Esophagus muscularis mucosa (tissue), 4 donors: ENCODE results near the gene ZBTB39. TPM values are rescaled to one million over a fixed set of nuclear protein-coding genes. Genes with fewer than 3 reads are reported as not detected.

ENCODE experiments used
- DNase-seq: peaks from one replicate; pipeline ENCODE4 v3.0.0-alpha.2; 2017; ENCODE audit errors: extremely low spot score
- H3K27ac ChIP-seq, 4 donors: fragments of 200-600 bp; sonication (generic); replicated peaks in 1 of 4; 1 replicate in 3 of 4; 2 replicates in 1 of 4; pipeline ENCODE4 v1.5.1; 2016 to 2019; ENCODE audit warnings: mild to moderate bottlenecking in 1 of 4
- H3K27me3 ChIP-seq, 4 donors: fragments of 200-600 bp; sonication (generic); one replicate each; pipeline versions ENCODE4 v1.5.1 to v1.6.0; 2016 to 2019
- H3K36me3 ChIP-seq, 4 donors: fragments of 200-600 bp; sonication (generic); one replicate each; pipeline ENCODE4 v1.5.1; 2016 to 2019
- H3K4me1 ChIP-seq, 4 donors: fragments of 200-600 bp; sonication (generic); one replicate each; pipeline ENCODE4 v1.5.1; 2016 to 2019
- H3K4me3 ChIP-seq, 4 donors: fragments of 200-600 bp; sonication (generic); 1 replicate in 2 of 4; 2 replicates in 2 of 4; pipeline ENCODE4 v1.5.1; 2016 to 2019; ENCODE audit warnings: mild to moderate bottlenecking in 4 of 4, moderate library complexity in 1 of 4
- H3K9me3 ChIP-seq, 4 donors: fragments of 200-600 bp; sonication (generic); 1 replicate in 3 of 4; 2 replicates in 1 of 4; pipeline ENCODE4 v1.5.1; 2016 to 2019
- CTCF ChIP-seq, 3 experiments: fragments of 200-600 bp in 2 of 3; fragments of 450-650 bp in 1 of 3; sonication (generic) in 2 of 3; IDR thresholded peaks; one replicate each; pipeline ENCODE4 v1.5.1; 2017 to 2019; ENCODE audit warnings: antibody characterized with exemption in 3 of 3, mild to moderate bottlenecking in 2 of 3, moderate library complexity in 1 of 3
- EP300 ChIP-seq: sonication (generic); formaldehyde crosslinking; IDR thresholded peaks from one replicate; pipeline ENCODE4 v1.6.1; 2017; ENCODE audit warnings: antibody characterized with exemption
- POLR2A ChIP-seq: fragments of 450-650 bp; IDR thresholded peaks from one replicate; pipeline ENCODE4 v1.6.1; 2017; ENCODE audit warnings: antibody characterized with exemption, moderate library complexity, mild to moderate bottlenecking, low read depth
- POLR2AphosphoS5 ChIP-seq, 2 donors: sonication (generic); formaldehyde crosslinking; IDR thresholded peaks; one replicate each; pipeline ENCODE4 v1.6.1; 2017; ENCODE audit warnings: antibody characterized with exemption in 2 of 2
- WGBS: methylation state at CpG from one replicate; pipeline ENCODE4 v1.1.5; 2018; 5-methylcytosine and 5-hydroxymethylcytosine counted together
- intact Hi-C: fragments of 100-400 bp; cut with DNase I; formaldehyde crosslinking; loops from one replicate; pipeline ENCODE4 v1.15.1; 2023
- total RNA-seq, 4 donors: library from RNA; depleted of rRNA; stranded (reverse); fragments of >200 nt; gene quantifications; one replicate each; pipeline versions ENCODE4 v1.1.0 to v1.2.1, GENCODE V29; 2016

Gene ZBTB39
- total RNA-seq, 4 donors from 2014 or later: 5.0 to 9.1 (median 7.1) TPM

DNA sequence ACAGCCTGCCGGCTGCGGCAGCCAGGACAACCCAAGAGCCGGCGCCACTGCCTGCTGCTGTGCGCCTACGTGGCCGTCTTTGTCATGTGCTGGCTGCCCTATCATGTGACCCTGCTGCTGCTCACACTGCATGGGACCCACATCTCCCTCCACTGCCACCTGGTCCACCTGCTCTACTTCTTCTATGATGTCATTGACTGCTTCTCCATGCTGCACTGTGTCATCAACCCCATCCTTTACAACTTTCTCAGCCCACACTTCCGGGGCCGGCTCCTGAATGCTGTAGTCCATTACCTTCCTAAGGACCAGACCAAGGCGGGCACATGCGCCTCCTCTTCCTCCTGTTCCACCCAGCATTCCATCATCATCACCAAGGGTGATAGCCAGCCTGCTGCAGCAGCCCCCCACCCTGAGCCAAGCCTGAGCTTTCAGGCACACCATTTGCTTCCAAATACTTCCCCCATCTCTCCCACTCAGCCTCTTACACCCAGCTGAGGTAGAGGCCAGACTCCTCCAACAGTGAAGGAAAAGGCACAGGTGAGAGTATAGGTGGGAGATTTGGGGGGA is 10.3 kb downstream of the ZBTB39 start:
- Histone ChIP-seq H3K36me3 (peaks cover 0 to 46% (median 39%) of the 10 kb centered on the region in 4 donors), H3K4me3 (no peak overlapping the region), H3K27me3 (no peaks in the 10 kb centered on the region), H3K4me1 (peaks cover 0 to 9% (median 3%) of the 10 kb centered on the region in 4 donors), H3K9me3 (no peaks in the 10 kb centered on the region), H3K27ac (no peak overlapping the region)
- no peak for TF ChIP-seq POLR2AphosphoS5 (IDR thresholded peaks at IDR 0.05)
- TF ChIP-seq POLR2A: no peak
- no peak for TF ChIP-seq EP300
- TF ChIP-seq CTCF (IDR thresholded peaks at IDR 0.05): no peak
- peak; percentile 45 for DNase-seq
- 89% methylated on average over 11 of the region's 11 CpGs for WGBS
- intact Hi-C loops: no loop called here

DNA sequence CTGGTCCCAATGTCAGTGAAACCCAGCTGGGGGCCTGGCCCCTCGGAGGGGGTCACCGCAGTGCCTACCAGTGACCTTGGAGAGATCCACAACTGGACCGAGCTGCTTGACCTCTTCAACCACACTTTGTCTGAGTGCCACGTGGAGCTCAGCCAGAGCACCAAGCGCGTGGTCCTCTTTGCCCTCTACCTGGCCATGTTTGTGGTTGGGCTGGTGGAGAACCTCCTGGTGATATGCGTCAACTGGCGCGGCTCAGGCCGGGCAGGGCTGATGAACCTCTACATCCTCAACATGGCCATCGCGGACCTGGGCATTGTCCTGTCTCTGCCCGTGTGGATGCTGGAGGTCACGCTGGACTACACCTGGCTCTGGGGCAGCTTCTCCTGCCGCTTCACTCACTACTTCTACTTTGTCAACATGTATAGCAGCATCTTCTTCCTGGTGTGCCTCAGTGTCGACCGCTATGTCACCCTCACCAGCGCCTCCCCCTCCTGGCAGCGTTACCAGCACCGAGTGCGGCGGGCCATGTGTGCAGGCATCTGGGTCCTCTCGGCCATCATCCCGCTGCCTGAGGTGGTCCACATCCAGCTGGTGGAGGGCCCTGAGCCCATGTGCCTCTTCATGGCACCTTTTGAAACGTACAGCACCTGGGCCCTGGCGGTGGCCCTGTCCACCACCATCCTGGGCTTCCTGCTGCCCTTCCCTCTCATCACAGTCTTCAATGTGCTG is 11.0 kb downstream of the ZBTB39 start:
- TF ChIP-seq POLR2AphosphoS5 (IDR thresholded peaks at IDR 0.05) (no peak), CTCF (IDR thresholded peaks at IDR 0.05) (no peak), EP300 (no peak), POLR2A (no peak)
- Histone ChIP-seq H3K27ac (no peak overlapping the region), H3K4me1 (peaks cover 0 to 10% (median 0%) of the 10 kb centered on the region in 4 donors), H3K36me3 (peaks cover 0 to 40% (median 32%) of the 10 kb centered on the region in 4 donors), H3K27me3 (no peaks in the 10 kb centered on the region), H3K4me3 (no peak overlapping the region), H3K9me3 (no peaks in the 10 kb centered on the region)
- DNase-seq: peak; percentile 70
- intact Hi-C loops: no loop called here
- 94% methylated on average over 9 of the region's 26 CpGs for WGBS

- TF ChIP-seq EP300 (no peak), POLR2A (no peak), CTCF (IDR thresholded peaks at IDR 0.05) (no peak), POLR2AphosphoS5 (IDR thresholded peaks at IDR 0.05) (no peak)
- WGBS: 75% methylated on average over 8 of the region's 10 CpGs
- no peaks in the 10 kb centered on the region for H3K9me3 ChIP-seq
- intact Hi-C loops: no loop called here
- peaks cover 0 to 30% (median 24%) of the 10 kb centered on the region in 4 donors for H3K36me3 ChIP-seq
- peak; percentile 81 for DNase-seq
- peaks cover 0 to 10% (median 0%) of the 10 kb centered on the region in 4 donors for H3K4me1 ChIP-seq
- H3K4me3 ChIP-seq: no peak overlapping the region
- H3K27me3 ChIP-seq: no peaks in the 10 kb centered on the region
- H3K27ac ChIP-seq: no peak overlapping the region
Measured at GRCh38 chr12:56994231-56994746, 12.1 kb downstream of the ZBTB39 start.

GRCh38 chr12:56993346-56993745 is 13.0 kb downstream of the ZBTB39 start:
- peak; percentile 70 for DNase-seq
- H3K4me3 ChIP-seq: no peak overlapping the region
- TF ChIP-seq EP300 (no peak), POLR2A (no peak), CTCF (IDR thresholded peaks at IDR 0.05) (no peak), POLR2AphosphoS5 (IDR thresholded peaks at IDR 0.05) (no peak)
- no peak overlapping the region for H3K27ac ChIP-seq
- intact Hi-C loops: no loop called here
- peaks cover 0 to 10% (median 2%) of the 10 kb centered on the region in 4 donors for H3K4me1 ChIP-seq
- peaks cover 0 to 26% (median 18%) of the 10 kb centered on the region in 4 donors for H3K36me3 ChIP-seq
- H3K27me3 ChIP-seq: no peaks in the 10 kb centered on the region
- no peaks in the 10 kb centered on the region for H3K9me3 ChIP-seq
- 69% methylated on average over 10 of the region's 10 CpGs for WGBS
